Activated naive CD4-positive, alpha-beta T cell treated with anti-CD3 and anti-CD28 coated beads, Interleukin-2, amount 50 U/mL, for 24 hours (primary cell): ENCODE results near the gene KATNIP.

Experiments
- H3K27ac Mint-ChIP-seq: one replicate; pipeline ENCODE4 v1.8.0; 2021; ENCODE audit warnings: mild to moderate bottlenecking, mixed read lengths
- H3K27me3 Mint-ChIP-seq: one replicate; pipeline ENCODE4 v1.8.0; 2021; ENCODE audit warnings: mixed read lengths
- H3K36me3 Mint-ChIP-seq: one replicate; pipeline ENCODE4 v1.8.0; 2021; ENCODE audit warnings: mixed read lengths
- H3K4me1 Mint-ChIP-seq: one replicate; pipeline ENCODE4 v1.8.0; 2021; ENCODE audit warnings: mixed read lengths
- H3K4me3 Mint-ChIP-seq: one replicate; pipeline ENCODE4 v1.8.0; 2021; ENCODE audit warnings: mild to moderate bottlenecking, mixed read lengths
- H3K9me3 Mint-ChIP-seq: one replicate; pipeline ENCODE4 v1.8.0; 2021; ENCODE audit warnings: mixed read lengths

KATNIP gene

GRCh38 chr16:27591837-27592236 is 41.9 kb downstream of the KATNIP start:
- no peak overlapping the region for H3K27ac Mint-ChIP-seq
- no peaks in the 10 kb centered on the region for H3K9me3 Mint-ChIP-seq
- H3K36me3 Mint-ChIP-seq: peaks cover 10% of the 10 kb centered on the region
- H3K4me3 Mint-ChIP-seq: no peak overlapping the region
- H3K4me1 Mint-ChIP-seq: no peaks in the 10 kb centered on the region
- no peaks in the 10 kb centered on the region for H3K27me3 Mint-ChIP-seq

GRCh38 chr16:27595475-27595874 is 45.5 kb downstream of the KATNIP start:
- peaks cover 7% of the 10 kb centered on the region for H3K36me3 Mint-ChIP-seq
- no peaks in the 10 kb centered on the region for H3K27me3 Mint-ChIP-seq
- H3K9me3 Mint-ChIP-seq: no peaks in the 10 kb centered on the region
- no peak overlapping the region for H3K4me3 Mint-ChIP-seq
- no peak overlapping the region for H3K27ac Mint-ChIP-seq
- no peaks in the 10 kb centered on the region for H3K4me1 Mint-ChIP-seq

GRCh38 chr16:27595993-27596392 is 46.0 kb downstream of the KATNIP start:
- H3K9me3 Mint-ChIP-seq: no peaks in the 10 kb centered on the region

GRCh38 chr16:27596411-27596810 is 46.5 kb downstream of the KATNIP start:
- H3K4me1 Mint-ChIP-seq: no peaks in the 10 kb centered on the region
- H3K4me3 Mint-ChIP-seq: no peak overlapping the region
- peaks cover 7% of the 10 kb centered on the region for H3K36me3 Mint-ChIP-seq
- H3K27me3 Mint-ChIP-seq: no peaks in the 10 kb centered on the region
- no peak overlapping the region for H3K27ac Mint-ChIP-seq
- no peaks in the 10 kb centered on the region for H3K9me3 Mint-ChIP-seq

More at GRCh38 chr16:27595993-27596392, 46.0 kb downstream of the KATNIP start:
- Mint-ChIP-seq H3K27ac (no peak overlapping the region), H3K4me1 (no peaks in the 10 kb centered on the region), H3K4me3 (no peak overlapping the region), H3K36me3 (peaks cover 7% of the 10 kb centered on the region), H3K27me3 (no peaks in the 10 kb centered on the region)

- Mint-ChIP-seq H3K9me3 (no peaks in the 10 kb centered on the region), H3K27ac (no peak overlapping the region), H3K36me3 (peaks cover 2% of the 10 kb centered on the region), H3K4me1 (no peaks in the 10 kb centered on the region), H3K27me3 (no peaks in the 10 kb centered on the region), H3K4me3 (no peak overlapping the region)
Observed at GRCh38 chr16:27597361-27597760, 47.4 kb downstream of the KATNIP start.

- Mint-ChIP-seq H3K4me3 (no peak overlapping the region), H3K4me1 (no peaks in the 10 kb centered on the region), H3K27ac (no peak overlapping the region), H3K9me3 (no peaks in the 10 kb centered on the region), H3K36me3 (peaks cover 2% of the 10 kb centered on the region), H3K27me3 (no peaks in the 10 kb centered on the region)
Observed at GRCh38 chr16:27598220-27598619, 48.3 kb downstream of the KATNIP start.

GRCh38 chr16:27598931-27599565 is 49.1 kb downstream of the KATNIP start:
- Mint-ChIP-seq H3K27ac (no peak overlapping the region), H3K4me3 (no peak overlapping the region), H3K4me1 (no peaks in the 10 kb centered on the region), H3K9me3 (no peaks in the 10 kb centered on the region), H3K27me3 (no peaks in the 10 kb centered on the region), H3K36me3 (peaks cover 2% of the 10 kb centered on the region)

GRCh38 chr16:27599606-27600005 is 49.7 kb downstream of the KATNIP start:
- no peaks in the 10 kb centered on the region for H3K4me1 Mint-ChIP-seq
- no peaks in the 10 kb centered on the region for H3K9me3 Mint-ChIP-seq
- no peak overlapping the region for H3K27ac Mint-ChIP-seq
- no peak overlapping the region for H3K4me3 Mint-ChIP-seq
- peaks cover 2% of the 10 kb centered on the region for H3K36me3 Mint-ChIP-seq
- no peaks in the 10 kb centered on the region for H3K27me3 Mint-ChIP-seq
